Colonic mucosa (tissue), 4 donors: Measurements from ENCODE around the gene IGF2. TPM values are rescaled to one million over a fixed set of nuclear protein-coding genes. Genes with fewer than 3 reads are reported as not detected.

Experiments used
- DNase-seq: peaks from one replicate; pipeline ENCODE4 v3.0.0-alpha.2; 2020
- H3K27ac ChIP-seq: fragments of 200-600 bp; one replicate; pipeline ENCODE4 v1.8.0; 2021
- H3K27me3 ChIP-seq: fragments of 200-600 bp; one replicate; pipeline ENCODE4 v1.8.0; 2021
- H3K36me3 ChIP-seq: fragments of 200-600 bp; one replicate; pipeline ENCODE4 v1.8.0; 2021
- H3K4me1 ChIP-seq: fragments of 200-600 bp; one replicate; pipeline ENCODE4 v1.8.0; 2021; ENCODE audit warnings: mild to moderate bottlenecking
- H3K4me3 ChIP-seq: fragments of 200-600 bp; one replicate; pipeline ENCODE4 v1.8.0; 2021
- H3K9ac ChIP-seq, 2 donors: one replicate each; pipeline ENCODE4 v1.7.0; 2013; ENCODE audit warnings: control low read depth in 2 of 2, low read depth in 2 of 2, low read length in 2 of 2
- H3K9me3 ChIP-seq: fragments of 200-600 bp; one replicate; pipeline ENCODE4 v1.8.0; 2021
- CTCF ChIP-seq: fragments of 200-600 bp; IDR thresholded peaks from one replicate; pipeline ENCODE4 v1.8.0; 2022; ENCODE audit warnings: antibody characterized with exemption, mild to moderate bottlenecking
- intact Hi-C: fragments of 100-400 bp; cut with DNase I; formaldehyde crosslinking; loops from one replicate; pipeline ENCODE4 v1.14.1; 2022
- total RNA-seq, 2 donors: library from RNA; stranded (reverse); fragmentation: NEBNext Ultra II Directional in 1 of 2; extraction: Animal tissue kit (Norgen Biotek cat#: 25700) in 1 of 2; gene quantifications; one replicate each; pipeline ENCODE4 v1.2.1, GENCODE V29; 2021
- donor health status: healthy.
- donor health status: DM: no; HTN: no; CAD: no.
- donor health status: DM: no; HTN: no; CAD: no.

IGF2 gene
- total RNA-seq, 2 donors from 2014 or later: 4.1 to 9.2 TPM

- Histone ChIP-seq H3K9ac (no peak overlapping the region), H3K27me3 (peaks cover 85% of the 10 kb centered on the region), H3K4me3 (no peak overlapping the region), H3K36me3 (no peaks in the 10 kb centered on the region), H3K27ac (no peak overlapping the region), H3K9me3 (no peaks in the 10 kb centered on the region), H3K4me1 (no peaks in the 10 kb centered on the region)
- no peak for DNase-seq
- no peak for TF ChIP-seq CTCF
- intact Hi-C loops: no loop called here
Measured at GRCh38 chr11:2139621-2140337, 590 bp upstream of the IGF2 start.

- DNase-seq: no peak
- TF ChIP-seq CTCF: no peak
- Histone ChIP-seq H3K4me1 (no peaks in the 10 kb centered on the region), H3K9me3 (no peaks in the 10 kb centered on the region), H3K36me3 (no peaks in the 10 kb centered on the region), H3K27me3 (peaks cover 73% of the 10 kb centered on the region), H3K27ac (no peak overlapping the region), H3K9ac (no peak overlapping the region), H3K4me3 (no peak overlapping the region)
- intact Hi-C loops: no loop called here
Measured at GRCh38 chr11:2138431-2139122, 612 bp downstream of the IGF2 start.

- H3K4me3 ChIP-seq: no peak overlapping the region
- TF ChIP-seq CTCF: no peak
- H3K9me3 ChIP-seq: no peaks in the 10 kb centered on the region
- no peaks in the 10 kb centered on the region for H3K4me1 ChIP-seq
- intact Hi-C loops: no loop called here
- H3K27me3 ChIP-seq: peaks cover 70% of the 10 kb centered on the region
- no peak overlapping the region for H3K27ac ChIP-seq
- no peak for DNase-seq
- no peak overlapping the region for H3K9ac ChIP-seq
- no peaks in the 10 kb centered on the region for H3K36me3 ChIP-seq
Measured at GRCh38 chr11:2138068-2138430, 1.1 kb downstream of the IGF2 start.

- H3K27ac ChIP-seq: no peak overlapping the region
- peaks cover 64% of the 10 kb centered on the region for H3K27me3 ChIP-seq
- no peaks in the 10 kb centered on the region for H3K4me1 ChIP-seq
- intact Hi-C loops: no loop called here
- TF ChIP-seq CTCF: no peak
- no peak overlapping the region for H3K4me3 ChIP-seq
- DNase-seq: peak; percentile 32
- no peaks in the 10 kb centered on the region for H3K36me3 ChIP-seq
- no peaks in the 10 kb centered on the region for H3K9me3 ChIP-seq
- no peak overlapping the region for H3K9ac ChIP-seq
Measured at GRCh38 chr11:2137202-2138067, 1.8 kb downstream of the IGF2 start.

GRCh38 chr11:2136952-2137201 is 2.3 kb downstream of the IGF2 start:
- no peak overlapping the region for H3K27ac ChIP-seq
- H3K9ac ChIP-seq: no peak overlapping the region
- no peaks in the 10 kb centered on the region for H3K36me3 ChIP-seq
- intact Hi-C loops: no loop called here
- H3K4me1 ChIP-seq: no peaks in the 10 kb centered on the region
- no peak for DNase-seq
- H3K27me3 ChIP-seq: peaks cover 58% of the 10 kb centered on the region
- TF ChIP-seq CTCF: no peak
- no peak overlapping the region for H3K4me3 ChIP-seq
- H3K9me3 ChIP-seq: no peaks in the 10 kb centered on the region
